K562 treated with DMSO at 1 percent for 4 hours (cell line): Measurements from ENCODE around the gene ELF1. TPM values are rescaled to one million over a fixed set of nuclear protein-coding genes. Genes with fewer than 3 reads are reported as not detected.

ENCODE experiments used
- total RNA-seq: library from RNA; unstranded; fragments of 300-600 nt; gene quantifications from 2 replicates; pipeline ENCODE4 v1.2.3, GENCODE V29; 2022; ENCODE audit not compliant: insufficient read depth

Gene ELF1
- 18.6 and 23.7 TPM in 2 replicates for total RNA-seq

GRCh38 chr13:41019011-41019487 is at the start of gene ELF1:
Gene ELF1, minus strand, starts transcription at chr13:41019316. Its CDS starts 37,262 bp downstream, at chr13:40982054.

GRCh38 chr13:41061075-41061913 is 42.2 kb upstream of the ELF1 start, which contains the start of gene WBP4:
Gene WBP4, plus strand, starts transcription at chr13:41061509. Its CDS starts 165 bp downstream, at chr13:41061674.

Other genes starting within 250 kb of the ELF1 start
- gene MRPS31, start 248.1 kb downstream of the ELF1 start, total RNA-seq: 9.1 and 10.8 TPM in 2 replicates
- 6.6 and 9.3 TPM in 2 replicates for gene SLC25A15, start 229.7 kb downstream of the ELF1 start, total RNA-seq
- 6.1 and 9.8 TPM in 2 replicates for gene WBP4, start 42.2 kb upstream of the ELF1 start, total RNA-seq
- gene KBTBD6, start 113.5 kb upstream of the ELF1 start, total RNA-seq: 3.5 and 4.2 TPM in 2 replicates
- 3.1 and 4.3 TPM in 2 replicates for gene KBTBD7, start 175.3 kb upstream of the ELF1 start, total RNA-seq
- gene MTRF1, start 244.3 kb upstream of the ELF1 start, total RNA-seq: 4.2 and 6.8 TPM in 2 replicates